HepG2 (cell line): ENCODE data around the gene SBNO2. TPM values are rescaled to one million over a fixed set of nuclear protein-coding genes. Genes with fewer than 3 reads are reported as not detected.
A peak's percentile ranks its signal among the peaks of the same experiment; 100 is the strongest.

Experiments used
- ATF7-NPFF ChIP-seq: sonication (generic); formaldehyde crosslinking; IDR thresholded peaks from 2 replicates; pipeline ENCODE4 v1.8.1; 2023; ENCODE audit warnings: mild to moderate bottlenecking, low read depth, missing genetic modification reagents, moderate library complexity
- FOXA1 ChIP-seq, 2 experiments: fragments of 450-650 bp in 1 of 2; sonication (generic) in 1 of 2; formaldehyde crosslinking in 1 of 2; IDR thresholded peaks; 2 replicates each; pipeline versions ENCODE4 v1.4.0 to v1.6.1; 2016 to 2020; ENCODE audit warnings: missing genetic modification reagents in 1 of 2
- KDM2A ChIP-seq: sonication (generic); formaldehyde crosslinking; IDR thresholded peaks from 2 replicates; pipeline ENCODE4 v1.4.0; 2020; ENCODE audit warnings: low read depth, missing genetic modification reagents, borderline replicate concordance
- KDM5A ChIP-seq: fragments of 200-600 bp; sonication (generic); IDR thresholded peaks from 2 replicates; pipeline ENCODE4 v1.7.0; 2018; ENCODE audit warnings: antibody characterized with exemption, mild to moderate bottlenecking, low read length, borderline replicate concordance
- KMT2A ChIP-seq: sonication (generic); formaldehyde crosslinking; IDR thresholded peaks from 2 replicates; pipeline ENCODE4 v1.4.0; 2020; ENCODE audit warnings: missing genetic modification reagents
- MTF1 ChIP-seq: sonication (generic); formaldehyde crosslinking; IDR thresholded peaks from 2 replicates; pipeline ENCODE4 v1.5.0; 2020; ENCODE audit warnings: missing genetic modification reagents
- NFYB ChIP-seq: sonication (generic); formaldehyde crosslinking; IDR thresholded peaks from 2 replicates; pipeline ENCODE4 v1.4.0; 2020; ENCODE audit warnings: missing genetic modification reagents
- RFX1 ChIP-seq: fragments of 450-650 bp; IDR thresholded peaks from 2 replicates; pipeline ENCODE4 v1.6.1; 2017
- TAF15 ChIP-seq: fragments of 200-400 bp; formaldehyde crosslinking; IDR thresholded peaks from one replicate; pipeline ENCODE4 v1.6.1; 2018; ENCODE audit warnings: mild to moderate bottlenecking, low read depth, low read length; ENCODE audit not compliant: poor library complexity, severe bottlenecking
- U2AF1 ChIP-seq: fragments of 200-400 bp; formaldehyde crosslinking; optimal IDR thresholded peaks from 2 replicates; pipeline ENCODE3; 2017; ENCODE audit warnings: mild to moderate bottlenecking, low read depth, low read length
- ZBTB3 ChIP-seq: sonication (generic); formaldehyde crosslinking; IDR thresholded peaks from 2 replicates; pipeline ENCODE4 v1.4.0; 2020; ENCODE audit warnings: low read depth, mild to moderate bottlenecking, moderate library complexity, missing genetic modification reagents, borderline replicate concordance
- ZFP90 ChIP-seq: sonication (generic); formaldehyde crosslinking; IDR thresholded peaks from 2 replicates; pipeline ENCODE4 v1.8.0; 2022; ENCODE audit warnings: missing genetic modification reagents, mild to moderate bottlenecking, inconsistent platforms, borderline replicate concordance
- ZIK1 ChIP-seq: sonication (generic); formaldehyde crosslinking; IDR thresholded peaks from 2 replicates; pipeline ENCODE4 v1.5.0; 2020; ENCODE audit warnings: mild to moderate bottlenecking, low read depth, missing genetic modification reagents, borderline replicate concordance
- ZNF136 ChIP-seq: sonication (generic); formaldehyde crosslinking; IDR thresholded peaks from 2 replicates; pipeline ENCODE4 v1.8.1; 2022; ENCODE audit warnings: low read depth, mild to moderate bottlenecking, moderate library complexity, missing genetic modification reagents
- ZNF678 ChIP-seq: sonication (generic); formaldehyde crosslinking; IDR thresholded peaks from 2 replicates; pipeline ENCODE4 v1.4.0; 2020; ENCODE audit warnings: mild to moderate bottlenecking, missing genetic modification reagents
- ZNF737 ChIP-seq: sonication (generic); formaldehyde crosslinking; IDR thresholded peaks from 2 replicates; pipeline ENCODE4 v1.5.0; 2020; ENCODE audit warnings: missing genetic modification reagents, mild to moderate bottlenecking, borderline replicate concordance
- polyA plus RNA-seq, 8 experiments: library from polyadenylated mRNA; depleted of rRNA in 3 of 8; stranded (reverse) in 7 of 8; unstranded in 1 of 8; fragments of >200 nt; fragmentation: Illumina TruSeq in 4 of 8; extraction: Trizol in 4 of 8; gene quantifications; 2 replicates each; pipeline versions ENCODE4 v1.2.1 to v1.2.3, GENCODE V29; 2011 to 2016; ENCODE audit warnings: low read depth in 4 of 8, missing spikeins in 1 of 8, mixed read lengths in 1 of 8; ENCODE audit not compliant: insufficient read depth in 1 of 8
- total RNA-seq, 5 experiments: library from RNA; depleted of rRNA; stranded (reverse); fragments of >200 nt; fragmentation: Illumina TruSeq; extraction: Trizol; gene quantifications; 2 replicates each; pipeline ENCODE4 v1.2.3, GENCODE V29; 2016; ENCODE audit warnings: low read depth in 1 of 5
- TF ChIP-seq, protein P1 (sequence below), 2 experiments: sonication (generic) in 1 of 2; formaldehyde crosslinking in 1 of 2; IDR thresholded peaks; 2 replicates each; pipeline versions ENCODE4 v1.6.1 to v1.9.0; 2014 to 2022; ENCODE audit warnings: antibody characterized with exemption in 1 of 2, borderline replicate concordance in 1 of 2, inconsistent platforms in 1 of 2, low read depth in 1 of 2, missing genetic modification reagents in 1 of 2
- TF ChIP-seq, protein P2 (sequence below): sonication (generic); formaldehyde crosslinking; IDR thresholded peaks from 2 replicates; pipeline ENCODE4 v1.4.0; 2020; ENCODE audit warnings: missing genetic modification reagents
- TF ChIP-seq, protein P3 (sequence below): sonication (generic); formaldehyde crosslinking; IDR thresholded peaks from 2 replicates; pipeline ENCODE4 v1.4.0; 2020; ENCODE audit warnings: missing genetic modification reagents; ENCODE audit errors: not compliant biosample characterization

The SBNO2 gene
- total and polyA plus RNA-seq, 2 of the 13 experiments (the other 11 are each of a cell fraction or from before 2014, with no cell fraction given), result 8.6 to 10.4 TPM

DNA sequence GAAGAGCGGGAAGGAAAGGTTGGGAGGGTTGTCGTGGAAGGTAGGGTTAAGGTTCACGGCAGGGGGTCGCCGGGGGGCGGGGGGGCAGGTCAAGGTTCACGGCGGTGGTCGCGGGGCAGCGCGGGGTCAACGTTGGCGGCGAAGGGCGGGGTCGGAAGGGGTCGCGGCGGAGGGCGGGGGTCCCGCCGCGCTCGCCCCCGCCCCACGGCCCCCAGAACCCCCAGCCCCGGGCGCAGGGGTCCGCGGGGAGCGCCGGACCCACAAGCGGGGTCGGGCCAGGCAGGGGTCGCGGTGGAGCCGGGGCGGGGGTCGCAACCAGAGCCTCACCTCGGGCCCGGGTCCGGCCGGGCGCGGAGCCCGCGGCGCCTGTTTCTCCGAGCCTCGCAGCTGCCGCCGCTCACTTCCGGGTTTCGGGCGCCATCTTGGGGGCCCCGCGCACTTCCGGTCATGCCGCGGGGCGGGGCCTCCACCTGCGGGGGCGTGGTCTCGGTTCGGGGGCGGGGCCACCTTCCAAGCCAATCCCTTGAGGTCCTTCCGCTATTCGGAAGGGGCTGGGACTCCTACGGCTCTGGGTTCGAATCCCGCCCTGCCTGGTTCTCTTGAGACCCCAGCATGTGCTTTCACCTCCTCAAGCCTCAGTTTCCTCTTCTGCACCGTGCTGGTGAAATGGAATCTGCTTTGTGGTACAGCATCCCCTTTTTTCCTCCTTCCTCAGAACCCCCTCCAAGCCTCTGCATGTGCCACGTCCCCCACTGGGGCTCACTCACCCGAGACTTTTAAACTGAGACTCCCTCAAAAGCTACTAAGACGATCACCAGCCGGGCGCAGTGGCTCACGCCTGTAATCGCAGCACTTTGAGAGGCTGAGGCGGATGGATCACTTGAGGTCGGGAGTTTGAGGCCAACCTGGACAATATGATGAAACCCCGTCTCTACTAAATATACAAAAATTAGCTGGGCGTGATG, at the start of gene SBNO2 (continued):
- TF ChIP-seq, protein P1, sequence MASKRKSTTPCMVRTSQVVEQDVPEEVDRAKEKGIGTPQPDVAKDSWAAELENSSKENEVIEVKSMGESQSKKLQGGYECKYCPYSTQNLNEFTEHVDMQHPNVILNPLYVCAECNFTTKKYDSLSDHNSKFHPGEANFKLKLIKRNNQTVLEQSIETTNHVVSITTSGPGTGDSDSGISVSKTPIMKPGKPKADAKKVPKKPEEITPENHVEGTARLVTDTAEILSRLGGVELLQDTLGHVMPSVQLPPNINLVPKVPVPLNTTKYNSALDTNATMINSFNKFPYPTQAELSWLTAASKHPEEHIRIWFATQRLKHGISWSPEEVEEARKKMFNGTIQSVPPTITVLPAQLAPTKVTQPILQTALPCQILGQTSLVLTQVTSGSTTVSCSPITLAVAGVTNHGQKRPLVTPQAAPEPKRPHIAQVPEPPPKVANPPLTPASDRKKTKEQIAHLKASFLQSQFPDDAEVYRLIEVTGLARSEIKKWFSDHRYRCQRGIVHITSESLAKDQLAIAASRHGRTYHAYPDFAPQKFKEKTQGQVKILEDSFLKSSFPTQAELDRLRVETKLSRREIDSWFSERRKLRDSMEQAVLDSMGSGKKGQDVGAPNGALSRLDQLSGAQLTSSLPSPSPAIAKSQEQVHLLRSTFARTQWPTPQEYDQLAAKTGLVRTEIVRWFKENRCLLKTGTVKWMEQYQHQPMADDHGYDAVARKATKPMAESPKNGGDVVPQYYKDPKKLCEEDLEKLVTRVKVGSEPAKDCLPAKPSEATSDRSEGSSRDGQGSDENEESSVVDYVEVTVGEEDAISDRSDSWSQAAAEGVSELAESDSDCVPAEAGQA (IDR thresholded peaks at IDR 0.05; ENCODE audit: low read depth), result peak; percentile 55; the same call in 1 of the 2 replicates
- TF ChIP-seq, protein P1 (CRISPR knock-in tag; IDR thresholded peaks at IDR 0.05; ENCODE audit: borderline replicate concordance), result no peak
- TF ChIP-seq ZNF737 (CRISPR knock-in tag), result no peak
- TF ChIP-seq, protein P2, sequence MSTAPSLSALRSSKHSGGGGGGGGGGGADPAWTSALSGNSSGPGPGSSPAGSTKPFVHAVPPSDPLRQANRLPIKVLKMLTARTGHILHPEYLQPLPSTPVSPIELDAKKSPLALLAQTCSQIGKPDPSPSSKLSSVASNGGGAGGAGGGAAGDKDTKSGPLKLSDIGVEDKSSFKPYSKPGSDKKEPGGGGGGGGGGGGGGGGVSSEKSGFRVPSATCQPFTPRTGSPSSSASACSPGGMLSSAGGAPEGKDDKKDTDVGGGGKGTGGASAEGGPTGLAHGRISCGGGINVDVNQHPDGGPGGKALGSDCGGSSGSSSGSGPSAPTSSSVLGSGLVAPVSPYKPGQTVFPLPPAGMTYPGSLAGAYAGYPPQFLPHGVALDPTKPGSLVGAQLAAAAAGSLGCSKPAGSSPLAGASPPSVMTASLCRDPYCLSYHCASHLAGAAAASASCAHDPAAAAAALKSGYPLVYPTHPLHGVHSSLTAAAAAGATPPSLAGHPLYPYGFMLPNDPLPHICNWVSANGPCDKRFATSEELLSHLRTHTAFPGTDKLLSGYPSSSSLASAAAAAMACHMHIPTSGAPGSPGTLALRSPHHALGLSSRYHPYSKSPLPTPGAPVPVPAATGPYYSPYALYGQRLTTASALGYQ (CRISPR knock-in tag), result no peak
- TF ChIP-seq MTF1 (CRISPR knock-in tag), result no peak
- TF ChIP-seq ATF7-NPFF (CRISPR knock-in tag), result peak; percentile 20; the same call in 1 of the 2 replicates
- TF ChIP-seq, protein P3, sequence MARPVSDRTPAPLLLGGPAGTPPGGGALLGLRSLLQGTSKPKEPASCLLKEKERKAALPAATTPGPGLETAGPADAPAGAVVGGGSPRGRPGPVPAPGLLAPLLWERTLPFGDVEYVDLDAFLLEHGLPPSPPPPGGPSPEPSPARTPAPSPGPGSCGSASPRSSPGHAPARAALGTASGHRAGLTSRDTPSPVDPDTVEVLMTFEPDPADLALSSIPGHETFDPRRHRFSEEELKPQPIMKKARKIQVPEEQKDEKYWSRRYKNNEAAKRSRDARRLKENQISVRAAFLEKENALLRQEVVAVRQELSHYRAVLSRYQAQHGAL (CRISPR knock-in tag), result no peak
- 0 out of 2 replicates have a peak, but pooled peaks have one; percentile 28 for TF ChIP-seq KDM2A
- no peak for TF ChIP-seq U2AF1
- TF ChIP-seq NFYB, result peak; percentile 24; the same call in 1 of the 2 replicates
- peak; percentile 34; the same call in 1 of the 2 replicates for TF ChIP-seq KMT2A
- no peak for TF ChIP-seq FOXA1 (IDR thresholded peaks at IDR 0.05)
- no peak for TF ChIP-seq FOXA1 (CRISPR knock-in tag; IDR thresholded peaks at IDR 0.05)
- 0 out of 2 replicates have a peak, but pooled peaks have one; percentile 33 for TF ChIP-seq ZIK1 (CRISPR knock-in tag)
- TF ChIP-seq ZNF136, result no peak
- no peak for TF ChIP-seq ZFP90 (CRISPR knock-in tag)
- TF ChIP-seq TAF15, result no peak
- TF ChIP-seq ZNF678 (CRISPR knock-in tag), result no peak
- no peak for TF ChIP-seq KDM5A
- TF ChIP-seq ZBTB3, result no peak
- no peak for TF ChIP-seq RFX1
